HepG2 (cell line): ENCODE measurements around the gene GYS1. TPM values are rescaled to one million over a fixed set of nuclear protein-coding genes. Genes with fewer than 3 reads are reported as not detected.
A peak's percentile ranks its signal among the peaks of the same experiment; 100 is the strongest.

Experiments used
- GABPA ChIP-seq, 2 experiments: IDR thresholded peaks; 2 replicates each; pipeline ENCODE4 v1.6.1; 2011 to 2016; ENCODE audit warnings: low read depth in 2 of 2, low read length in 1 of 2, missing biosample characterization in 1 of 2, missing genetic modification characterization in 1 of 2
- HDAC2 ChIP-seq: sonication (generic); formaldehyde crosslinking; IDR thresholded peaks from 2 replicates; pipeline ENCODE4 v1.4.0; 2020; ENCODE audit warnings: missing genetic modification reagents
- KMT2A ChIP-seq: sonication (generic); formaldehyde crosslinking; IDR thresholded peaks from 2 replicates; pipeline ENCODE4 v1.4.0; 2020; ENCODE audit warnings: missing genetic modification reagents
- MEIS2 ChIP-seq: sonication (generic); formaldehyde crosslinking; IDR thresholded peaks from 2 replicates; pipeline ENCODE4 v1.9.0; 2021; ENCODE audit warnings: mild to moderate bottlenecking, missing genetic modification reagents
- MIXL1 ChIP-seq: IDR thresholded peaks from 2 replicates; pipeline ENCODE4 v1.6.1; 2016
- NR2F2 ChIP-seq: IDR thresholded peaks from 2 replicates; pipeline ENCODE4 v1.6.1; 2012; ENCODE audit warnings: low read depth, inconsistent platforms, borderline replicate concordance
- ONECUT2 ChIP-seq: sonication (generic); formaldehyde crosslinking; IDR thresholded peaks from 2 replicates; pipeline ENCODE4 v1.4.0; 2020; ENCODE audit warnings: missing genetic modification reagents
- PAX8 ChIP-seq: sonication (generic); formaldehyde crosslinking; IDR thresholded peaks from 2 replicates; pipeline ENCODE4 v1.8.0; 2022; ENCODE audit warnings: mild to moderate bottlenecking, missing genetic modification reagents, borderline replicate concordance
- RFXANK ChIP-seq: IDR thresholded peaks from 2 replicates; pipeline ENCODE4 v1.6.1; 2016
- TRIM24 ChIP-seq: sonication (generic); formaldehyde crosslinking; IDR thresholded peaks from 2 replicates; pipeline ENCODE4 v1.8.0; 2022; ENCODE audit warnings: mild to moderate bottlenecking, missing genetic modification reagents
- ZFP62 ChIP-seq: sonication (generic); formaldehyde crosslinking; IDR thresholded peaks from 2 replicates; pipeline ENCODE4 v1.4.0; 2020; ENCODE audit warnings: missing genetic modification reagents
- ZNF446 ChIP-seq: sonication (generic); formaldehyde crosslinking; IDR thresholded peaks from 2 replicates; pipeline ENCODE4 v1.5.0; 2020; ENCODE audit warnings: mild to moderate bottlenecking, missing genetic modification reagents
- ZNF501 ChIP-seq: sonication (generic); formaldehyde crosslinking; IDR thresholded peaks from 2 replicates; pipeline ENCODE4 v1.5.1; 2020; ENCODE audit warnings: mild to moderate bottlenecking, moderate library complexity, missing genetic modification reagents
- ZNF605 ChIP-seq: sonication (generic); formaldehyde crosslinking; IDR thresholded peaks from 2 replicates; pipeline ENCODE4 v1.8.0; 2022; ENCODE audit warnings: mild to moderate bottlenecking, missing genetic modification reagents
- ZNF83 ChIP-seq: sonication (generic); formaldehyde crosslinking; IDR thresholded peaks from 2 replicates; pipeline ENCODE4 v1.4.0; 2020; ENCODE audit warnings: missing genetic modification reagents, mild to moderate bottlenecking, borderline replicate concordance
- polyA plus RNA-seq, 8 experiments: library from polyadenylated mRNA; depleted of rRNA in 3 of 8; stranded (reverse) in 7 of 8; unstranded in 1 of 8; fragments of >200 nt; fragmentation: Illumina TruSeq in 4 of 8; extraction: Trizol in 4 of 8; gene quantifications; 2 replicates each; pipeline versions ENCODE4 v1.2.1 to v1.2.3, GENCODE V29; 2011 to 2016; ENCODE audit warnings: low read depth in 4 of 8, missing spikeins in 1 of 8, mixed read lengths in 1 of 8; ENCODE audit not compliant: insufficient read depth in 1 of 8
- total RNA-seq, 5 experiments: library from RNA; depleted of rRNA; stranded (reverse); fragments of >200 nt; fragmentation: Illumina TruSeq; extraction: Trizol; gene quantifications; 2 replicates each; pipeline ENCODE4 v1.2.3, GENCODE V29; 2016; ENCODE audit warnings: low read depth in 1 of 5
- TF ChIP-seq, protein P1 (sequence below), 2 experiments: sonication (generic) in 1 of 2; formaldehyde crosslinking in 1 of 2; IDR thresholded peaks; 2 replicates each; pipeline versions ENCODE4 v1.4.0 to v1.6.1; 2018 to 2020; ENCODE audit warnings: missing genetic modification reagents in 2 of 2, borderline replicate concordance in 1 of 2, low read depth in 1 of 2, mild to moderate bottlenecking in 1 of 2, missing biosample characterization in 1 of 2
- TF ChIP-seq, protein P2 (sequence below): sonication (generic); formaldehyde crosslinking; IDR thresholded peaks from 2 replicates; pipeline ENCODE4 v1.4.0; 2020; ENCODE audit warnings: missing genetic modification reagents, borderline replicate concordance
- TF ChIP-seq, protein P3 (sequence below): sonication (generic); formaldehyde crosslinking; IDR thresholded peaks from 2 replicates; pipeline ENCODE4 v1.8.0; 2022; ENCODE audit warnings: mild to moderate bottlenecking, missing genetic modification reagents; ENCODE audit not compliant: insufficient replicate concordance
- TF ChIP-seq, protein P4 (sequence below): sonication (generic); formaldehyde crosslinking; IDR thresholded peaks from 2 replicates; pipeline ENCODE4 v1.5.0; 2020; ENCODE audit warnings: mild to moderate bottlenecking, missing genetic modification reagents
- TF ChIP-seq, protein P5 (sequence below): sonication (generic); formaldehyde crosslinking; IDR thresholded peaks from 2 replicates; pipeline ENCODE4 v1.5.1; 2020; ENCODE audit warnings: missing genetic modification reagents, mild to moderate bottlenecking, borderline replicate concordance

The GYS1 gene
- total and polyA plus RNA-seq, 2 of the 13 experiments (the other 11 are each of a cell fraction or from before 2014, with no cell fraction given) = 18.4 to 42.1 TPM

DNA sequence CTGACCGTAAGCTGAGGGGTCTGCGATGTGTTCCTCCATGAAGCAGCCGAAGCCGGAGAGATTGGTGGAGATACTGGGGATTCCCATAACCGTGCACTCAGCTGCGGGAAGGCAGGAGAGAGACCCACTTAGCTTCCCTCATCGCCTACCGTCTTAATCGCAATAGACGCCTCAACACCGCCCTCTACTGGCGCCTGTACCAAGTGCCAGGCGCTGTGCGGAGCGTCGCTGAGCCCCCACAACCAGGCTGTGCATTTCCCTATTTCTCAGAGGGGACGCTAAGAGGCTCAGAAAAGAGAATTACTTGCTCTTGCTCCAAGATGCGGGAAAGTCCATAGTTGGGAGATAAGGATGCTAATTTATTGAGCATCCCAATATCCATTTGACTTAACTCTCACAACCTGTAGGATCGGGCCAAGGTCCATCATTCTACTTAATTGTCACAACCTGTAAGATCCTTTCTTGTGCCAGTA is 22.1 kb downstream of the GYS1 start (continued):
- TF ChIP-seq, protein P1, sequence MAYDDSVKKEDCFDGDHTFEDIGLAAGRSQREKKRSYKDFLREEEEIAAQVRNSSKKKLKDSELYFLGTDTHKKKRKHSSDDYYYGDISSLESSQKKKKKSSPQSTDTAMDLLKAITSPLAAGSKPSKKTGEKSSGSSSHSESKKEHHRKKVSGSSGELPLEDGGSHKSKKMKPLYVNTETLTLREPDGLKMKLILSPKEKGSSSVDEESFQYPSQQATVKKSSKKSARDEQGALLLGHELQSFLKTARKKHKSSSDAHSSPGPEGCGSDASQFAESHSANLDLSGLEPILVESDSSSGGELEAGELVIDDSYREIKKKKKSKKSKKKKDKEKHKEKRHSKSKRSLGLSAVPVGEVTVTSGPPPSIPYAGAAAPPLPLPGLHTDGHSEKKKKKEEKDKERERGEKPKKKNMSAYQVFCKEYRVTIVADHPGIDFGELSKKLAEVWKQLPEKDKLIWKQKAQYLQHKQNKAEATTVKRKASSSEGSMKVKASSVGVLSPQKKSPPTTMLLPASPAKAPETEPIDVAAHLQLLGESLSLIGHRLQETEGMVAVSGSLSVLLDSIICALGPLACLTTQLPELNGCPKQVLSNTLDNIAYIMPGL (CRISPR knock-in tag; IDR thresholded peaks at IDR 0.05; ENCODE audit: borderline replicate concordance in 1 of 2, low read depth in 1 of 2) = peak in 1 of 2 experiments; percentile 40; a peak in 1 of 4 replicates
- TF ChIP-seq MEIS2 (no peak), PAX8 (CRISPR knock-in tag) (no peak), TRIM24 (CRISPR knock-in tag) (no peak), GABPA (IDR thresholded peaks at IDR 0.05; ENCODE audit: low read depth, low read length) (no peak), GABPA (CRISPR knock-in tag; IDR thresholded peaks at IDR 0.05; ENCODE audit: low read depth) (no peak), ZFP62 (no peak), RFXANK (CRISPR knock-in tag) (no peak), ZNF605 (no peak), ZNF83 (CRISPR knock-in tag) (no peak), HDAC2 (no peak), MIXL1 (no peak), ZNF501 (peak; percentile 52; the same call in 1 of the 2 replicates), KMT2A (CRISPR knock-in tag) (no peak), ONECUT2 (CRISPR knock-in tag) (no peak), ZNF446 (CRISPR knock-in tag) (no peak), NR2F2 (no peak)
- TF ChIP-seq, protein P2, sequence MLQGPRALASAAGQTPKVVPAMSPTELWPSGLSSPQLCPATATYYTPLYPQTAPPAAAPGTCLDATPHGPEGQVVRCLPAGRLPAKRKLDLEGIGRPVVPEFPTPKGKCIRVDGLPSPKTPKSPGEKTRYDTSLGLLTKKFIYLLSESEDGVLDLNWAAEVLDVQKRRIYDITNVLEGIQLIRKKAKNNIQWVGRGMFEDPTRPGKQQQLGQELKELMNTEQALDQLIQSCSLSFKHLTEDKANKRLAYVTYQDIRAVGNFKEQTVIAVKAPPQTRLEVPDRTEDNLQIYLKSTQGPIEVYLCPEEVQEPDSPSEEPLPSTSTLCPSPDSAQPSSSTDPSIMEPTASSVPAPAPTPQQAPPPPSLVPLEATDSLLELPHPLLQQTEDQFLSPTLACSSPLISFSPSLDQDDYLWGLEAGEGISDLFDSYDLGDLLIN (CRISPR knock-in tag) = no peak
- TF ChIP-seq, protein P3, sequence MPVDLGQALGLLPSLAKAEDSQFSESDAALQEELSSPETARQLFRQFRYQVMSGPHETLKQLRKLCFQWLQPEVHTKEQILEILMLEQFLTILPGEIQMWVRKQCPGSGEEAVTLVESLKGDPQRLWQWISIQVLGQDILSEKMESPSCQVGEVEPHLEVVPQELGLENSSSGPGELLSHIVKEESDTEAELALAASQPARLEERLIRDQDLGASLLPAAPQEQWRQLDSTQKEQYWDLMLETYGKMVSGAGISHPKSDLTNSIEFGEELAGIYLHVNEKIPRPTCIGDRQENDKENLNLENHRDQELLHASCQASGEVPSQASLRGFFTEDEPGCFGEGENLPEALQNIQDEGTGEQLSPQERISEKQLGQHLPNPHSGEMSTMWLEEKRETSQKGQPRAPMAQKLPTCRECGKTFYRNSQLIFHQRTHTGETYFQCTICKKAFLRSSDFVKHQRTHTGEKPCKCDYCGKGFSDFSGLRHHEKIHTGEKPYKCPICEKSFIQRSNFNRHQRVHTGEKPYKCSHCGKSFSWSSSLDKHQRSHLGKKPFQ (CRISPR knock-in tag) = no peak
- TF ChIP-seq, protein P4, sequence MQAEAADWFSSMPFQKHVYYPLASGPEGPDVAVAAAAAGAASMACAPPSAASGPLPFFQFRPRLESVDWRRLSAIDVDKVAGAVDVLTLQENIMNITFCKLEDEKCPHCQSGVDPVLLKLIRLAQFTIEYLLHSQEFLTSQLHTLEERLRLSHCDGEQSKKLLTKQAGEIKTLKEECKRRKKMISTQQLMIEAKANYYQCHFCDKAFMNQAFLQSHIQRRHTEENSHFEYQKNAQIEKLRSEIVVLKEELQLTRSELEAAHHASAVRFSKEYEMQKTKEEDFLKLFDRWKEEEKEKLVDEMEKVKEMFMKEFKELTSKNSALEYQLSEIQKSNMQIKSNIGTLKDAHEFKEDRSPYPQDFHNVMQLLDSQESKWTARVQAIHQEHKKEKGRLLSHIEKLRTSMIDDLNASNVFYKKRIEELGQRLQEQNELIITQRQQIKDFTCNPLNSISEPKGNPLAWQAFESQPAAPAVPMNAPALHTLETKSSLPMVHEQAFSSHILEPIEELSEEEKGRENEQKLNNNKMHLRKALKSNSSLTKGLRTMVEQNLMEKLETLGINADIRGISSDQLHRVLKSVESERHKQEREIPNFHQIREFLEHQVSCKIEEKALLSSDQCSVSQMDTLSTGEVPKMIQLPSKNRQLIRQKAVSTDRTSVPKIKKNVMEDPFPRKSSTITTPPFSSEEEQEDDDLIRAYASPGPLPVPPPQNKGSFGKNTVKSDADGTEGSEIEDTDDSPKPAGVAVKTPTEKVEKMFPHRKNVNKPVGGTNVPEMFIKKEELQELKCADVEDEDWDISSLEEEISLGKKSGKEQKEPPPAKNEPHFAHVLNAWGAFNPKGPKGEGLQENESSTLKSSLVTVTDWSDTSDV = no peak
- TF ChIP-seq, protein P5, sequence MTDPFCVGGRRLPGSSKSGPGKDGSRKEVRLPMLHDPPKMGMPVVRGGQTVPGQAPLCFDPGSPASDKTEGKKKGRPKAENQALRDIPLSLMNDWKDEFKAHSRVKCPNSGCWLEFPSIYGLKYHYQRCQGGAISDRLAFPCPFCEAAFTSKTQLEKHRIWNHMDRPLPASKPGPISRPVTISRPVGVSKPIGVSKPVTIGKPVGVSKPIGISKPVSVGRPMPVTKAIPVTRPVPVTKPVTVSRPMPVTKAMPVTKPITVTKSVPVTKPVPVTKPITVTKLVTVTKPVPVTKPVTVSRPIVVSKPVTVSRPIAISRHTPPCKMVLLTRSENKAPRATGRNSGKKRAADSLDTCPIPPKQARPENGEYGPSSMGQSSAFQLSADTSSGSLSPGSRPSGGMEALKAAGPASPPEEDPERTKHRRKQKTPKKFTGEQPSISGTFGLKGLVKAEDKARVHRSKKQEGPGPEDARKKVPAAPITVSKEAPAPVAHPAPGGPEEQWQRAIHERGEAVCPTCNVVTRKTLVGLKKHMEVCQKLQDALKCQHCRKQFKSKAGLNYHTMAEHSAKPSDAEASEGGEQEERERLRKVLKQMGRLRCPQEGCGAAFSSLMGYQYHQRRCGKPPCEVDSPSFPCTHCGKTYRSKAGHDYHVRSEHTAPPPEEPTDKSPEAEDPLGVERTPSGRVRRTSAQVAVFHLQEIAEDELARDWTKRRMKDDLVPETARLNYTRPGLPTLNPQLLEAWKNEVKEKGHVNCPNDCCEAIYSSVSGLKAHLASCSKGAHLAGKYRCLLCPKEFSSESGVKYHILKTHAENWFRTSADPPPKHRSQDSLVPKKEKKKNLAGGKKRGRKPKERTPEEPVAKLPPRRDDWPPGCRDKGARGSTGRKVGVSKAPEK (CRISPR knock-in tag) = no peak
